ENCODE measurements around the gene PDZRN4. TPM values are rescaled to one million over a fixed set of nuclear protein-coding genes. Genes with fewer than 3 reads are reported as not detected.
A peak's percentile ranks its signal among the peaks of the same experiment; 100 is the strongest.

The PDZRN4 gene
- total RNA-seq, 1 experiment from 2014 or later, result not detected

DNA sequence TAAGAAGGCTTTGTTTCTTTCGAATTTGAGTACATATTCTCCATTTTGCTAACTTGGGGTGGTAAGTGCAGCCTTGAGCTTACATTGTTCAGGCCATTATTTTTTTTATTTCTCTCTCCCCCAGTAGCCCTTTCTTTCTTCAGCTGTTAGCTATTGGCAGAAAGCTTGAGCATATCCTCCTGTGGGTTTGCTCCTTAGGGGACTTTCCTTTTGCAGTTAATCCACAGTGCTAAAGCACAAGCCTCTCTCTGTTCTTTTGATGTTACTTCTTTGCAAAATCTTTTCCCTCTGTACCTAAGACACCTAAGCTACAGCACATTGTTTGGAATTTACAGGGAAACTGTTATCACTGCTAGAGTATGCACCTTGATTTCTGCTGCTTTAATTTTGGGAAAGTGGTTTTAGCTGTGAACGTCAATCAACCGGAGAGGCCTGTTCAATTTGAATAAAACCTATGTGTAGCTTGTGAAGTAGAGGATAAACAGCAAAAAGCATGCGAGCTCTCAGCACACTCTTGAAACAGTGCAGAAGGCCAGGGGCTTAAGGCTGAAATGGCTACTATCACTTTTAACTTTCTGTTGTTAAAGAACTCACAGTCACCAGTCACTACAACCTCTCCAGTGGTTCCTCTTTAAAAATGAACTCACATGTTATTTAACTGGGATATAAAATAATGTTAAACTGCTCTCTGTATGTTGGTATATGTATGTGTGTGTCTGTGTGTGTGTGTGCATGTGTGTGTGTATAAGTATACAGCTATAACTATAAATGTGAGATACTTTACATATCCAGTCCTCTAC is 139.2 kb downstream of the PDZRN4 start:
- DNase-seq (ENCODE audit: low read depth), result no peak
- in situ Hi-C loops (cut with HindIII; ENCODE audit: low pct_unique_long_range_greater_than_20kb, low sequenced_read_pairs), result no loop called here

DNA sequence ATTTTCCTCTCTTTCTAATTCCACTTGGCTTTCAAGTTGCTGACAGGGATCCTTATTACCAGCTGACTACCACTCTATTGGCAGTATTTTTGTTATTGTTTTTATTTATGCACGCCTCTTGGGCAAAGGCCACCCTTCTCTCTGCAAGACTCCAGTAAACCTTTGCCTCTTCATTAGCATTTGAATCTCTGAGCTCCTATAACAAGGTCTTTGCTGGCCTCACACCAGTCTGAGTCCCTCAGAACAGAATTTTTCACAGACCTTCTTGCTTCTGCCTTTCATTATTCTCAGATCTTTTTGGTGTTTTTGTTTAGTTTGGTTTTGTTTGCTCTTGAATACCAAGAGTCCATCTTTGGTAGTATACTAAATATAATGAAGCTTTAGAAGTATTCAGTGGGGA is 145.9 kb downstream of the PDZRN4 start:
- no peak for DNase-seq (ENCODE audit: low read depth)
- in situ Hi-C loops (cut with HindIII; ENCODE audit: low pct_unique_long_range_greater_than_20kb, low sequenced_read_pairs), result no loop called here

DNA sequence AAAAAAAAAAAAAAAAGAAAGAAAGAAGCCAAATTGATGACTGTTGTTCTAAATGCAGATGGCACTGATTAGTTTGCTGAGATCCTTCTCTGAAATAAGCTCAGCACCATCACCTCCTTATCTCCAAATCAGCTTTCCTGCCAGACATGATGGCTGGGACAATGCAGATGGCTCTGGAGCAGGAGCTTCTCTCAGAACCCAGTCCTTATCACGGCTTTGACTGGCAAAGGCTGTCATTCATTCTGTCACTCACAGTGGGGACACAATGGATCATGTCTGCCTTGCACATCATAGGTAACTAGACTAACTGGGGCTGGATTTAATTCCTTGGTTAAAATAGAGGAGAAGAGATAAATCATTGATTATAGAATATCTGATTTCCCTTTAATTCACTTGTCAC is 146.3 kb downstream of the PDZRN4 start:
- DNase-seq (ENCODE audit: low read depth), result no peak
- in situ Hi-C loops (cut with HindIII; ENCODE audit: low pct_unique_long_range_greater_than_20kb, low sequenced_read_pairs), result no loop called here

DNA sequence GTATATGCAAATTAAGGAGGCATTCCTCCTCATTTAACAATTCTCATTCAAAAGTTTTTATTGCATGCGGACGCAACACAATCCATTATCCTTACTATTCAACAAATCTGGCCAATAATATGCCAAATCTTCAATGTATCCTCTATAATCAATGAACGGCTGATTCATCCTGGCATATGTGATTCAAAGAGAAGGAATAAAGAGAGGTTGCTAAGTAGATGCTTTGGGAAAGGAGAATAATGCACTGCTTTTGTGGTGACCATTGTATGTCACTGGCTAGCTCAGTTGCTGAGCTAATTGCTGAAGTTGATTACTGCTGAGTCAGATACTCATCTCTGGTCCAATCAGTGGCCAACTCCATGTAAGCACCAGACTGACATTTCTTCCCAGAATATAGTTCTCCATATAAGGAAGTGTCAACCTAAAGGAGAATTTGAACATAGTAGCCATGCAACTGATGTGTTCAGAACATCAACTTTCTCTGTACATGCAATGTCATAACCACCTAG is 148.0 kb downstream of the PDZRN4 start:
- no peak for DNase-seq (ENCODE audit: low read depth)
- in situ Hi-C loops (cut with HindIII; ENCODE audit: low pct_unique_long_range_greater_than_20kb, low sequenced_read_pairs), result no loop called here

DNA sequence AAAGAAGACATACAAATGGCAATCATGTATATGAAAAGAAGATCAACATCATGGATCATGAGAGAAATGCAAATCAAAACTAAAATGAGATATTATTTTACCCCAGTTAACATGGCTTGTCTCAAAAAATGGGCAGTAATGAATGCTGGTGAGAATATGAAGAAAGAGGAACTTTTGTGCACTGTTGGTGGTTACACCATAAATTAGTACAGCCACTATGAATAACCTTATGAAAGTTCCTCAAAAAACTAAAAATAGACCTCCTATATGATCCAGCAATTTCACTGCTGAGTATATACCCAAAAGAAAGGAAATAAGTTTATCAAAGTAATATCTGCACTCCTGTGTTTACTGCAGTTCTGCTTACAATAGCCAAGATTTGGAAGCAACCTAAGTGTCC is 151.7 kb downstream of the PDZRN4 start:
- no peak for DNase-seq (ENCODE audit: low read depth)
- in situ Hi-C loops (cut with HindIII; ENCODE audit: low pct_unique_long_range_greater_than_20kb, low sequenced_read_pairs), result no loop called here

DNA sequence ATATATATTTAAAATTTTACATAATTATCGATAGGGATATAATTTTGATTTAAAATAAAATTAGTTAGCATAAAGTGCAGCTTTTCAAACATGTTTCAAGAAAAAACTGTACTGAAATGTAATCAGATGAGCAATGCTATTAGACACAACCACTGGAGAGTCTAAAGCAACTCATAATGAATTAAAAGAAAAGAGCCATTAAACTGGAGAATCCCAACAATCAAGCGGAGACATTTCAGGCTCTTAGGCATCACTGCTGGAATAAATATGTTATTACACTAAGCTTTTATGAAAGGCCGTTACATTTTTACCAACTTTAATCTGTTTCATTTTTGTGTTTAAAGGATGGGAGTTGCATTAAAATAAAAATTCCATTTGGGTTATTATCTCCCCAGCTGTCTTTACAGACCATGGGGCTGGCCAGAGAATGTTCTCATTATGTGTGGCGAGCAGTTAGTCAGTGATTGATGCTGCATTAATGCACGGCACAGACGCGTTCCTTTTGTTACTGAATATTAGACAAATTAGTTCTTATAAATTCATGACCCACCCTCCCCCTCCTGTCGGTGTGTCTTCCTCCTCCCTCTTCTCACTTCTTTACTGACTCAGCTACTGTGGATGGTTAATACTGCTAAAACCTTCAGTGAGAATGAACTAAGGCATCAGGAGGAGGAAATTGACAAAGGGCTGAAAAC is 156.8 kb downstream of the PDZRN4 start:
- DNase-seq (ENCODE audit: low read depth), result no peak
- in situ Hi-C loops (cut with HindIII; ENCODE audit: low pct_unique_long_range_greater_than_20kb, low sequenced_read_pairs), result no loop called here

DNA sequence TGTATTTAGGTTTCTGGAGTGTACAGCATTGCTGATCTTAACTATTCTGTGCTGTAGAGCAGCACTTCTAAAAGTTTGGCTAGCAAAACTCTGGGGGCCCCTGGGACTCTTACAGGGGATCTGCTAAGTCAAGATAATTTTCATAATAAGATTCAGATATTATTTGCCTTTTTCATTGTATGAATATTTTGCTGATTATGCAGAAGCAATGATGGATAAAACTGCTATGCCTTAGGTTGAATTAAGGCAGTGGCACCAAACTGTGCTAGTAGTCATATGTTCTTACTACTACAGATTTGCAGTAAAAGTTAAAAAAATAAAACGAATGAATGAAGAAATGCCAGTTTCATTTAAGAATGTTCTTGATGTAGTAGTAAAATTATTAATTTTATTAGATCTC is 160.1 kb downstream of the PDZRN4 start:
- DNase-seq (ENCODE audit: low read depth), result no peak
- in situ Hi-C loops (cut with HindIII; ENCODE audit: low pct_unique_long_range_greater_than_20kb, low sequenced_read_pairs), result no loop called here

DNA sequence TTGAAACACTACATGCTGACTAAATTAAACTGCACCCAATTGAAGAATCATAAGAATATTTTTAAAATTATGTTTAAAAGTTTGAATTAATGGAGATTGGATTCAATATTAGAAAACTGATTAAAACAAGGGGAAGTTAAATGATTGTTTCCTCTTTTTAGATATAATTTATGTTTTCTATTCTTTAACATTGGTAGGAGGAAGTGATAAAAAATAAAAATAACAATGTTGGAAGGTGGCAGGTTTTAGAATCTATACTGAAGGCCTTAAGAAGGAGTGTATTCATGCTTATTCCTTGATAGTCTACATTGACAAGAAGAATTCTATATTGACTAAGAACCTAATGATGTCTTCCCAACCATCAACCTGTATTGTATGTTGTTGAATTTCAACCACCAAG is 168.1 kb downstream of the PDZRN4 start:
- in situ Hi-C loops (cut with HindIII; ENCODE audit: low pct_unique_long_range_greater_than_20kb, low sequenced_read_pairs), result no loop called here
- no peak for DNase-seq (ENCODE audit: low read depth)

DNA sequence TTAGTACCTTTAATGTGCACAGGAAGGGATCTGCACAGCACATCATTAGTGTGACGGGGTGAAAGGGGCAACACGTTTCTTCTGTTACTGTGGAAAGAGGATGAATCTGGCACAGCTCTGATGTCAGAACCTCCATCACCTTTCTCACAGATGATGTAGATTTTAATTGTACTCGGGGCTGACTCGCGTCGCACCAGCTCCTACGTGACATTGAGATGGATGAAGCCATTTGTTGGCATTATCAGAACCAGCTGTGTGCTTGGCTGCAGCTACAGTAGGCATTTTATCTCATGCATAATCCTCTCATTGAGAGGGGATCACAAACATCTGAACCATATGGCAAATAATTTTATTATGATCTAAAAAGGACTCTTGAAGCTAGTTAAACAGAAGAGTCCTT is 173.6 kb downstream of the PDZRN4 start:
- no peak for DNase-seq (ENCODE audit: low read depth)
- in situ Hi-C loops (cut with HindIII; ENCODE audit: low pct_unique_long_range_greater_than_20kb, low sequenced_read_pairs), result no loop called here

DNA sequence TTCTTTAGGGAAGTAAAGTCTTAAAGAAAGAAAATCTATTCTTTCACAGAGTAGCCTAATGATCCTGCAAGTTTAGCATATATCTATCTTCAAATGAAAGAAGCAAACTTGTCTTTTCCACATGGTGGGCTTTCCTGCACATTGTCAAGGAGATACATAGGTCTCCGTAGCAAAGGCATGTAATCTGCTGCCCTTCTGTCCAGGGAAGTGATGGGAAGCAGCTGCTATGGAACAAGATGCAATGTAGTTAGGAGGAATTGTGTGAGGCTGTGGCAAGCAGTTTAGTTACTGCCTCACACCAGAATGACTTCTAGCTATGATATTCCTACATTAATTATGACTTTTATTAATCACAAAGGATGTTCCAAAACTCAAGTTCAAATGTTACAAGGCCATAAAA is 174.4 kb downstream of the PDZRN4 start:
- in situ Hi-C loops (cut with HindIII; ENCODE audit: low pct_unique_long_range_greater_than_20kb, low sequenced_read_pairs), result no loop called here
- DNase-seq (ENCODE audit: low read depth), result no peak

DNA sequence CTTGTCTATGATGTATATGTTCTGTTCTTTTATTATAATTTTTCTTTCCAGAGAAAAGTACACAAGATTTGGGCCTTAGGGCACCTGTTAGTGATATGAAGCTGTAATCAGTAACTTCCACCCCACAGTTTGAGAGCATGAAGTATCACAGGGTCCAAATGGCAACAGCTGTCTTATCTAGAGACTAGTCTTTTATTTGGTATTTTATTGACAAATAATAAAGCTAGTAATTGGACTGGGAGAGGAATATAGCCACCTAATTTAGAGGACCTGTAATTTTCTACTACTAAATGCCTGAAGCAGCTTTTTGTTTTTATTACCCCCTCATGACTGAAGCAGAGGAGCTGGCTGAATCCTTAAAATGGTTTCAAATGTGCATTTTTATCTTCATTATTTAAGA is 174.8 kb downstream of the PDZRN4 start:
- no peak for DNase-seq (ENCODE audit: low read depth)
- in situ Hi-C loops (cut with HindIII; ENCODE audit: low pct_unique_long_range_greater_than_20kb, low sequenced_read_pairs), result no loop called here

DNA sequence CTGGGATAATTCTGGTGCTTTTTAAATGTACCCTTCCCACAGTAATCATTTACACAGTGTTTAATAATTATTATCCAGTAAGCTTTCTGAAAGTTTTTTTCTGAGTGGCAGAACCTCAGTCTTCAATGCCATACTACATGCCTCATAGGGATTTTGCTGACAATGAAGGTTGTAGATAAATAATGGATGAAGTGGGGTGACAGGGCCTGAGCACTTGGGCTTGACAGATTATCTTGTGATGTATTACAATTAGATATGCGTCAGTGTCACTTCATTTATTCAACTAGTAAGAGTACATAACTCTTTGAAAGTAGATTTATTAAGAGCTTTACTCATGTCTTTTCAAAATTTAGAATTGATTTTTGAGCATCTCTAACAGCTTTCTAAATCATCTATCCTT is 176.1 kb downstream of the PDZRN4 start:
- in situ Hi-C loops (cut with HindIII; ENCODE audit: low pct_unique_long_range_greater_than_20kb, low sequenced_read_pairs), result no loop called here
- DNase-seq (ENCODE audit: low read depth), result no peak

DNA sequence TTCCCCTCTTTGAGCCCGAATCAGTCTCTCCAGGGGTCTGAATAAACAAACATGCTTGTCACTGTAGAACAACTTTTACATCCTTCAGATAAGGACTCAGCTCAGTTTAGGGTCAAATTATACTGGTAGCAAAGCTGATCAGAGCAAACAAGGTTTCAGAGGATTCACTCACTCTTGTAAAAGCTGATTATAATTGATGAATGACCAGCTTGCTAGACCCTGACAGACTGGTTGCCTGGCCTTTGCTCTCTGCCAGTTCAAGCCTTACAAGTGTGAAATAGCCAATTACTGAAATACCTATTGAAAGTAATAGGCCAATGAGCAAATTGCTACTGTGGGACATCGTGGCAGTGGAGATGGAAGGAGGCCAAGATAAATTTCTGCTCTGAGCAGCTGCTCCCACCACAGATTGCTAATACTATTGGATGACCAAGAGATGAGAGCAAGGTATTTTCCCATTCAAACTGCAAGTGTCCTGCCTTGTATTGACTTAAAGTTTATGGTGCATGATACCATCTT is 177.6 kb downstream of the PDZRN4 start:
- in situ Hi-C loops (cut with HindIII; ENCODE audit: low pct_unique_long_range_greater_than_20kb, low sequenced_read_pairs), result no loop called here
- DNase-seq (ENCODE audit: low read depth), result peak; percentile 52

DNA sequence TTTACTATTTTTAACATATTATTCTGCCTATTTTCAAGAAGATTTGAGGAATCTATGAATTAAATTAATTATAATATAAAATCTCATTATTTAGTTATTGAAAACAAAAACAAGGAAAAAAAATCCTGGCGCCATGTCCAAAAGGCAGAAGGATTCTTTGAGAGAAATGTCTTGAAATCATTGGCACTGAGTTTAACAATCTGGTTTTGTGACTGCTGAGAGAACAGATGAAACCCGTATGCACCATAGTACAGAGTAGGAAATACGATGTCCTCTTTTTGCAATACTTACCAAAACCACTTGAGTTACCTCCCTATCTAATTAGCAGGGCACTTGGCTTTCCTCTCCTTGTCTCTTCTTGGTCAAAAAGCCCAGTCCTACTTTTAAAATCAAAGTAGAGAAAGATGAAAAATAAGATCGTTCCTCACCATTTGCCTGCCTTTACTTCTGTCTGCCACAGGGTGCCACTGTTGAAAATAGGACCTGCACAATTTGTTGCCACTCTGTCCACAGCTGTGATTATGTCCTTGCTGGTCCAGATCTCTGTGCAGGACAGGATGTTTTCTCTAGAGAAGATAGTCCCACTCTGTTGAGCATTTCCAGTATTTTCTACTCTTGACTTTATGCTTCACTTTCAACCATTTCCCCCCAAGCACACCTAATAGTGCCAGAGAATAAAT is 179.7 kb downstream of the PDZRN4 start:
- in situ Hi-C loops (cut with HindIII; ENCODE audit: low pct_unique_long_range_greater_than_20kb, low sequenced_read_pairs), result no loop called here
- DNase-seq (ENCODE audit: low read depth), result no peak

DNA sequence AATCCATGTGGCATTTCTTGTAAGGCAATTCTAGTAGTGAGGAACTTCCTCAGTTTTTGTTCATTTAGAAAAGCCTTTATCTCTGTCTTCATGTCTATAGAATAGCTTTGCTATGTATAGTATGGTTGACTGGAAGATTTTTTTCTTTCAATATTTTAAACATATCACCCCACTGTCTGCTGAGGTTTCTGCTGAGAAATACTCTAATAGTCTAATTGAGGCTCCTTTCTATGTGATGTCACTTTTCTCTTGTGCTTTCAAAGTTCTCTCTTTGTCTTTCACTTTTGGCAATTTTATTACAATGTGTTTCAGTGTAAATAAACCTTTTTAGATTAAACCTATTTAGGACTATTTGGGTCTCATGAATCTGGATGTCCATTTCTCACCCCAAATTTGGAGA is 192.8 kb downstream of the PDZRN4 start:
- in situ Hi-C loops (cut with HindIII; ENCODE audit: low pct_unique_long_range_greater_than_20kb, low sequenced_read_pairs), result no loop called here
- DNase-seq (ENCODE audit: low read depth), result no peak

DNA sequence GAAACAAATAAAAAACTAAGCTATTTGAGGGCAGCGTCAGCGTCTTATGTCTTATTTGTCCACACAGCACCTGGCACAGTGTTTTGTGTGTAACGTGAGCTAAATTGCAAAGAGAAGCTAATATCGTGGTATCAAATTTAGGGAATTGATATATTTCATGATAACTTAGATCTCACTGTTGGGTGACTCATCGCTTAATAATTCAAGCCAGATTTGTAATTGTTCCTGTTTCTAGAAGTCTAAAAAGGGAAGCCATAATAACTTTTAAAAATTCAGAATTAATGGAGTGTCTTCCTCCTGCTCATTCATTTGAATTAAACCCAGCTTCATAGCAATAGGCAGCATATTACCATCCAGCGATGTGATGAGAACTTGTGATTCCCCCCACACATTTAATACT is 214.7 kb downstream of the PDZRN4 start:
- DNase-seq (ENCODE audit: low read depth), result no peak
- in situ Hi-C loops (cut with HindIII; ENCODE audit: low pct_unique_long_range_greater_than_20kb, low sequenced_read_pairs), result no loop called here

DNA sequence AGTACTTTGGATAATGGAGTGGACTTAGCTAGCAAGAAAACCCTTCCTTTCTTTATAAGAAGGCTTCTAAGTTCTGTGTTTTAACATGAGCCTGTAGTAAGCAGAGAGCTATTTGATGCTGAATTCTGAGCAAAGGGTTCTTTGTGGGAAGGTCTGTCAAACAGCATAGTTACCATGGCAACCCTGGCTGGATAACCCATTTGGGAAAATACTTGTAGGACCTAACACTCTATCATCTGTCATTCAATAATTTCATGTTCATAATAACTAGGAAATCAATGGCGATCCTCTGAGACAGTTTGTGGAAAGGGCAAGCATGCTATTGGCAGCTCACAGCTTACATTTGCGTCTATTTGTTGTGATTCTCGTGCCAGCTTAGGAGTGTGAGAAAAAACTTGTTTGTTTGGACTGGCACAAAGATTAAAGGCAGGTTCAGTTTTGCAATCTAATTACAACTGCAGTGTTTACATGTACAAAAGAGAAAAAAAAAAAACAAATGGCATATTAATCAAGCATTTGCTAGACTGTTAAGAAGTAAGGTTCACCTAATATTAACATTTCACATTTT is 219.2 kb downstream of the PDZRN4 start:
- in situ Hi-C loops (cut with HindIII; ENCODE audit: low pct_unique_long_range_greater_than_20kb, low sequenced_read_pairs), result no loop called here
- DNase-seq (ENCODE audit: low read depth), result no peak

DNA sequence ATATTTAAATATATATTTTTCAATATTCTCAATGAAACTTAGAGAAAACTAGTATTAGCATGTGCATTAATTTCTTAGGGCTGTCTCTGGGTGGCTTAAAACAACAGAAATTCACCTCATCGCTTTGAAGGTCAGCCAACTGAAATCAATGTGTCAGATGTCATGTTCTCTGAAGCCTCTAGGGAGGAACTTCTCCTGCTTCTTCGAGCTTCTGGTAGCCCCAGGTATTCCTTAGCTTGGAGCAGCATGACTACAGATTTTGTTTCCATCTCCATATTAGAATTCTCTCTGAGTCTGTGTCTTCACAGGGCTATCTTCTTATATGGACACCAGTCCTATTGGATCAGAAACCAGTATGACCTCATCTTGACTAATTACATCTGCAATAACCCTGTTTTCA is 221.5 kb downstream of the PDZRN4 start:
- no peak for DNase-seq (ENCODE audit: low read depth)
- in situ Hi-C loops (cut with HindIII; ENCODE audit: low pct_unique_long_range_greater_than_20kb, low sequenced_read_pairs), result no loop called here

DNA sequence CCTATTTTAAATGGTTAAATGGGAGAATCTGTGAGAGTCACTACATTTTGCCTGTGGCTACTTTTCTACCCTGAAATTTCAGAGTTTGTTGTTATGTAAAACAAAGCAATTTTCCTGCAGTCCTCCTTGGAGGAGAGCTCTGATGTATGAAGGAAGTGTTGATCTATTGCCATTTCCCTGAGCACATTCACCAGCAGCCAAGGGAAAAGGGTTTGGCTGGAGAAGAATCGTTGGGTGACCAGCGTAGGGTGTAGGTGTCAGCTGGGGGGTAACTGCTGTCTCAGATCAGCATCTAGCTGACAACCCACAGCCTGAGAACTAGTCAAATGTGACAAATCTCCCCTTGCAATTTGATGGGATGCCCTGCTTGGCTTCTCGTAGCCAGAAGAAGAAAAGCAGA is 230.5 kb downstream of the PDZRN4 start:
- in situ Hi-C loops (cut with HindIII; ENCODE audit: low pct_unique_long_range_greater_than_20kb, low sequenced_read_pairs), result no loop called here
- no peak for DNase-seq (ENCODE audit: low read depth)
